HEK293T (cell line): ENCODE results near the gene ESR2.
A peak's percentile ranks its signal among the peaks of the same experiment; 100 is the strongest.

Source experiments
- CTCF ChIA-PET: fragments of 350-600 bp; formaldehyde crosslinking; extraction: SDS; loops from one replicate; lab custom pipeline; 2021; ENCODE audit warnings: antibody characterized with exemption, inconsistent platforms; lab: Yijun Ruan, JAX
- POLR2A ChIA-PET: fragments of 350-600 bp; formaldehyde crosslinking; extraction: SDS; loops from one replicate; lab custom pipeline; 2020; ENCODE audit warnings: antibody characterized with exemption, inconsistent platforms; lab: Yijun Ruan, JAX
- DNase-seq: peaks from one replicate; pipeline ENCODE4 v3.0.0; 2012; ENCODE audit warnings: mixed read lengths; ENCODE audit errors: extremely low spot score
- ARNT ChIP-seq: fragments of 450-650 bp; IDR thresholded peaks from 2 replicates; pipeline ENCODE4 v1.6.1; 2017; ENCODE audit warnings: mild to moderate bottlenecking
- BHLHE40 ChIP-seq: fragments of 450-650 bp; IDR thresholded peaks from 2 replicates; pipeline ENCODE4 v1.6.1; 2016; ENCODE audit warnings: mild to moderate bottlenecking, moderate library complexity, borderline replicate concordance
- CTBP1 ChIP-seq: fragments of 450-650 bp; IDR thresholded peaks from 2 replicates; pipeline ENCODE4 v1.6.1; 2016; ENCODE audit warnings: borderline replicate concordance
- ELF4 ChIP-seq: fragments of 450-650 bp; IDR thresholded peaks from 2 replicates; pipeline ENCODE4 v1.6.1; 2017; ENCODE audit warnings: antibody characterized with exemption
- FOXA1 ChIP-seq: fragments of 450-650 bp; IDR thresholded peaks from 2 replicates; pipeline ENCODE4 v1.6.1; 2016; ENCODE audit warnings: mild to moderate bottlenecking
- FOXK2 ChIP-seq: fragments of 450-650 bp; IDR thresholded peaks from 2 replicates; pipeline ENCODE4 v1.6.1; 2016; ENCODE audit warnings: mild to moderate bottlenecking
- FOXM1 ChIP-seq: fragments of 450-650 bp; IDR thresholded peaks from 2 replicates; pipeline ENCODE4 v1.6.1; 2017; ENCODE audit warnings: mild to moderate bottlenecking, borderline replicate concordance
- HDGF ChIP-seq: fragments of 450-650 bp; IDR thresholded peaks from 2 replicates; pipeline ENCODE4 v1.6.1; 2017; ENCODE audit warnings: antibody characterized with exemption, borderline replicate concordance
- L3MBTL2 ChIP-seq: fragments of 450-650 bp; conservative IDR thresholded peaks from 2 replicates; pipeline ENCODE4 v1.6.1; 2016; ENCODE audit warnings: mild to moderate bottlenecking
- LEF1 ChIP-seq: fragments of 450-650 bp; IDR thresholded peaks from 2 replicates; pipeline ENCODE4 v1.6.1; 2017; ENCODE audit warnings: mild to moderate bottlenecking, borderline replicate concordance
- NFRKB ChIP-seq: fragments of 450-650 bp; IDR thresholded peaks from 2 replicates; pipeline ENCODE4 v1.6.1; 2016; ENCODE audit warnings: mild to moderate bottlenecking, moderate library complexity
- PKNOX1 ChIP-seq: fragments of 450-650 bp; IDR thresholded peaks from 2 replicates; pipeline ENCODE4 v1.6.1; 2016
- SP1 ChIP-seq: fragments of 450-650 bp; IDR thresholded peaks from 2 replicates; pipeline ENCODE4 v1.6.1; 2017
- SUZ12 ChIP-seq: fragments of 450-650 bp; IDR thresholded peaks from 2 replicates; pipeline ENCODE4 v1.6.1; 2016; ENCODE audit warnings: mild to moderate bottlenecking
- TARDBP ChIP-seq: fragments of 450-650 bp; IDR thresholded peaks from 2 replicates; pipeline ENCODE4 v1.6.1; 2016
- ZNF384 ChIP-seq: fragments of 450-650 bp; IDR thresholded peaks from 2 replicates; pipeline ENCODE4 v1.6.1; 2016

ESR2 gene

GRCh38 chr14:64201921-64202545 lies 92.1 kb downstream of the ESR2 start:
- no peak for DNase-seq
- no peak for TF ChIP-seq BHLHE40
- no peak for TF ChIP-seq PKNOX1
- no peak for TF ChIP-seq SUZ12
- TF ChIP-seq HDGF: no peak
- no peak for TF ChIP-seq LEF1
- no peak for TF ChIP-seq ARNT
- no peak for TF ChIP-seq CTBP1
- ChIA-PET POLR2A (no interaction called here), CTCF (no interaction called here)

- ChIA-PET CTCF (no interaction called here), POLR2A (no interaction called here)
- no peak for DNase-seq
- TF ChIP-seq FOXM1: no peak
- no peak for TF ChIP-seq ELF4
- no peak for TF ChIP-seq FOXA1
- TF ChIP-seq SUZ12: no peak
- TF ChIP-seq PKNOX1: no peak
- no peak for TF ChIP-seq L3MBTL2
- TF ChIP-seq TARDBP: no peak
- no peak for TF ChIP-seq NFRKB
- TF ChIP-seq ZNF384: no peak
- no peak for TF ChIP-seq SP1
Observed at GRCh38 chr14:64201296-64201695, 92.9 kb downstream of the ESR2 start.

GRCh38 chr14:64200170-64200569 lies 94.0 kb downstream of the ESR2 start:
- TF ChIP-seq BHLHE40 (no peak), ARNT (no peak), LEF1 (no peak), NFRKB (no peak), SUZ12 (no peak), TARDBP (no peak), CTBP1 (no peak), ZNF384 (no peak)
- ChIA-PET POLR2A (no interaction called here), CTCF (no interaction called here)
- DNase-seq: no peak

GRCh38 chr14:64198486-64198885 lies 95.7 kb downstream of the ESR2 start:
- POLR2A ChIA-PET: interaction anchor here (1.0 kb wide), 1 partner anchor 11 kb away, joined by 3 read pairs; no protein-coding TSS in a partner anchor
- CTCF ChIA-PET: no interaction called here
- DNase-seq: no peak
- TF ChIP-seq SP1: no peak
- no peak for TF ChIP-seq ZNF384
- no peak for TF ChIP-seq NFRKB
- no peak for TF ChIP-seq TARDBP
- TF ChIP-seq FOXA1: no peak
- no peak for TF ChIP-seq ELF4
- TF ChIP-seq LEF1: no peak
- no peak for TF ChIP-seq ARNT
- no peak for TF ChIP-seq PKNOX1
- TF ChIP-seq FOXM1: no peak
- no peak for TF ChIP-seq FOXK2
- no peak for TF ChIP-seq HDGF
- TF ChIP-seq CTBP1: no peak
- TF ChIP-seq SUZ12: no peak

- ChIA-PET POLR2A (no interaction called here), CTCF (no interaction called here)
- no peak for TF ChIP-seq HDGF
- DNase-seq: no peak
Observed at GRCh38 chr14:64197996-64198395, 96.2 kb downstream of the ESR2 start.

GRCh38 chr14:64196814-64197411 lies 97.3 kb downstream of the ESR2 start:
- DNase-seq: peak; percentile 61
- CTCF ChIA-PET: no interaction called here
- TF ChIP-seq TARDBP (no peak), ZNF384 (no peak), ARNT (no peak), L3MBTL2 (no peak), FOXA1 (no peak), SUZ12 (no peak), SP1 (no peak), ELF4 (no peak), FOXM1 (no peak), HDGF (no peak), LEF1 (no peak), NFRKB (no peak), PKNOX1 (no peak), CTBP1 (no peak), BHLHE40 (no peak), FOXK2 (no peak)
- POLR2A ChIA-PET: interaction anchor here (0.9 kb wide), 1 partner anchor 13 kb away, joined by 3 read pairs; no protein-coding TSS in a partner anchor
